B cell (primary cell): ENCODE data around the gene ADGRL2. TPM values are rescaled to one million over a fixed set of nuclear protein-coding genes. Genes with fewer than 3 reads are reported as not detected.

ENCODE experiments used
- ATAC-seq: fragments of 200-7000 bp; cut with Tn5 transposase; one replicate; pipeline ENCODE4 v1.10.0; 2021; ENCODE audit warnings: low read depth, mild to moderate bottlenecking, moderate number of reproducible peaks, moderate library complexity
- CTCF ChIA-PET: fragments of 350-600 bp; sonication (Branson Sonifier 250); formaldehyde crosslinking; loops from one replicate; lab custom pipeline; 2021; ENCODE audit warnings: antibody characterized with exemption, inconsistent platforms; lab: Charles Lee
- POLR2A ChIA-PET: fragments of 350-600 bp; sonication (Branson Sonifier 250); formaldehyde crosslinking; loops from one replicate; lab custom pipeline; 2021; ENCODE audit warnings: antibody characterized with exemption; lab: Charles Lee
- DNase-seq: peaks from one replicate; pipeline ENCODE4 v3.0.0; 2013
- H2AFZ ChIP-seq: 2 replicates; pipeline ENCODE4 v1.6.1; 2012; ENCODE audit warnings: mild to moderate bottlenecking, low read depth, low read length; ENCODE audit not compliant: insufficient read depth, poor library complexity, severe bottlenecking
- H3K27ac ChIP-seq, 2 donors: 1 replicate in 1 of 2; 2 replicates in 1 of 2; pipeline ENCODE4 v1.5.1; 2012 to 2013; ENCODE audit warnings: low read length in 2 of 2, mild to moderate bottlenecking in 2 of 2, moderate library complexity in 1 of 2
- H3K27me3 ChIP-seq, 4 experiments: fragments of 200-600 bp in 1 of 4; sonication (generic) in 1 of 4; replicated peaks in 1 of 4; 1 replicate in 2 of 4; 2 replicates in 2 of 4; pipeline versions ENCODE4 v1.6.1 to v1.7.0; 2013 to 2016; ENCODE audit warnings: low read length in 3 of 4, mild to moderate bottlenecking in 2 of 4, mixed read lengths in 1 of 4, moderate library complexity in 1 of 4; ENCODE audit not compliant: insufficient read depth in 4 of 4, control insufficient read depth in 3 of 4; ENCODE audit errors: control extremely low read depth in 1 of 4
- H3K36me3 ChIP-seq, 2 experiments: replicated peaks in 1 of 2; 1 replicate in 1 of 2; 2 replicates in 1 of 2; pipeline versions ENCODE4 v1.6.1 to v1.7.1; 2013; ENCODE audit warnings: low read length in 1 of 2; ENCODE audit not compliant: insufficient read depth in 2 of 2, control insufficient read depth in 1 of 2; ENCODE audit errors: control extremely low read depth in 1 of 2, extremely low read depth in 1 of 2
- H3K4me1 ChIP-seq, 2 donors: fragments of 200-600 bp in 1 of 2; sonication (generic) in 1 of 2; 1 replicate in 1 of 2; 2 replicates in 1 of 2; pipeline versions ENCODE4 v1.5.1 to v1.6.1; 2013 to 2017; ENCODE audit warnings: low read length in 2 of 2; ENCODE audit not compliant: control insufficient read depth in 2 of 2, insufficient read depth in 2 of 2
- H3K4me2 ChIP-seq: replicated peaks from 2 replicates; pipeline ENCODE3; 2012; ENCODE audit warnings: mild to moderate bottlenecking, low read depth, low read length; ENCODE audit not compliant: poor library complexity, severe bottlenecking
- H3K4me3 ChIP-seq, 5 experiments: fragments of 200-600 bp in 1 of 5; sonication (generic) in 1 of 5; 1 replicate in 3 of 5; 2 replicates in 2 of 5; pipeline versions ENCODE4 v1.5.1 to v1.7.0; 2011 to 2016; ENCODE audit warnings: low read length in 4 of 5, mild to moderate bottlenecking in 4 of 5, low read depth in 2 of 5, control low read depth in 1 of 5, moderate library complexity in 1 of 5; ENCODE audit not compliant: insufficient read depth in 1 of 5; ENCODE audit errors: control extremely low read depth in 1 of 5, extremely low read depth in 1 of 5
- H3K79me2 ChIP-seq: fragments of 200-600 bp; sonication (generic); one replicate; pipeline ENCODE4 v1.6.0; 2016; ENCODE audit warnings: low read length; ENCODE audit not compliant: control insufficient read depth, insufficient read depth
- H3K9ac ChIP-seq: fragments of 200-600 bp; sonication (generic); 2 replicates; pipeline ENCODE4 v1.6.1; 2017; ENCODE audit warnings: mild to moderate bottlenecking, low read length, moderate library complexity
- H3K9me3 ChIP-seq, 3 donors: one replicate each; pipeline versions ENCODE4 v1.6.1 to v1.7.1; 2013; ENCODE audit warnings: low read length in 2 of 3; ENCODE audit not compliant: control insufficient read depth in 2 of 3, insufficient read depth in 1 of 3; ENCODE audit errors: control extremely low read depth in 1 of 3
- H4K20me1 ChIP-seq: 2 replicates; pipeline ENCODE4 v1.6.0; 2012; ENCODE audit warnings: mild to moderate bottlenecking, low read length; ENCODE audit not compliant: insufficient read depth, control insufficient read depth, poor library complexity, severe bottlenecking
- H3K27ac Mint-ChIP-seq: one replicate; pipeline ENCODE4 v1.8.0; 2021; ENCODE audit warnings: mixed read lengths
- H3K27me3 Mint-ChIP-seq: one replicate; pipeline ENCODE4 v1.8.0; 2021; ENCODE audit warnings: mixed read lengths
- H3K4me1 Mint-ChIP-seq: one replicate; pipeline ENCODE4 v1.8.0; 2021; ENCODE audit warnings: mixed read lengths
- H3K4me3 Mint-ChIP-seq: one replicate; pipeline ENCODE4 v1.8.0; 2021; ENCODE audit warnings: mixed read lengths
- H3K9me3 Mint-ChIP-seq: one replicate; pipeline ENCODE4 v1.8.0; 2022; ENCODE audit warnings: mixed read lengths; ENCODE audit not compliant: insufficient read depth
- CTCF ChIP-seq: fragments of 200-600 bp; IDR thresholded peaks from one replicate; pipeline ENCODE4 v1.8.0; 2022; ENCODE audit warnings: antibody characterized with exemption, mild to moderate bottlenecking
- EZH2 ChIP-seq: IDR thresholded peaks from 2 replicates; pipeline ENCODE4 v1.6.1; 2012; ENCODE audit warnings: borderline replicate concordance, low read depth, mild to moderate bottlenecking, moderate library complexity, low read length; ENCODE audit not compliant: insufficient read depth, poor library complexity, severe bottlenecking
- WGBS: methylation state at CpG from one replicate; pipeline ENCODE4 v1.1.5; 2013; ENCODE audit warnings: missing lambda C conversion rate; ENCODE audit not compliant: insufficient coverage; 5-methylcytosine and 5-hydroxymethylcytosine counted together
- intact Hi-C: fragments of 100-400 bp; cut with micrococcal nuclease; formaldehyde crosslinking; loops from one replicate; pipeline ENCODE4 v1.10.0; 2022
- polyA plus RNA-seq: library from polyadenylated mRNA; depleted of rRNA; stranded (reverse); fragments of >200 nt; gene quantifications from 2 replicates; pipeline ENCODE4 v1.2.3, GENCODE V29; 2012
- total RNA-seq, 2 donors: library from RNA; stranded (reverse); fragments of 120-200 nt in 1 of 2; gene quantifications; 1 replicate in 1 of 2; 2 replicates in 1 of 2; pipeline versions ENCODE4 v1.2.3 to v1.2.4, GENCODE V29; 2013 to 2022

Gene ADGRL2
- total and polyA plus RNA-seq, 2 donors (not counting 1 experiment from before 2014, with no cell fraction given) = not detected

DNA sequence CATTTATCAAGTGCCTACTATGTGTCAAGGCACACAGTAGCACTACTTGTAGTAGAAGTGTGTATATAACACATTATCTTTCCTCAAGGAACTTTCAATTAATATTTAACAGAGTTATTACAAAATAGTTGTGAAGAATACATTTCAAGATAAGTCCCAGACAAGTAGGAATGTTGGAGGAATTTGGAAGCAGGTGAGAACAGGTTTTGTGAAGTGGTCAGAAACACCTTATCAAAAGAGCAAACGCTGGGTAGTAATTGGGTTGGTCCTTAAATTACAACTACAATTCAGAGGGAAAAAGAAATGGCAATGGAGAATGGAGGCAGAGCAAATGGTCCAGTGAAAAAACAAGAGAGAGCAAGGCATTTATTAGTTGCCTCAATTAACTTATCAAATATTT lies 218.8 kb downstream of the ADGRL2 start:
- H3K9me3 ChIP-seq = peaks cover 0 to 1% (median 0%) of the 10 kb centered on the region in 3 donors
- H3K4me2 ChIP-seq = no peak overlapping the region
- no peak overlapping the region for H3K9ac ChIP-seq
- Mint-ChIP-seq H3K9me3 (peaks cover 4% of the 10 kb centered on the region), H3K27me3 (no peaks in the 10 kb centered on the region), H3K4me1 (no peaks in the 10 kb centered on the region), H3K27ac (no peak overlapping the region), H3K4me3 (no peak overlapping the region)
- no peaks in the 10 kb centered on the region for H3K27me3 ChIP-seq
- intact Hi-C loops = no loop called here
- no peaks in the 10 kb centered on the region for H3K79me2 ChIP-seq
- no CpG with 5 or more reads among the region's 1 CpG for WGBS
- no peak overlapping the region for H3K27ac ChIP-seq
- no peak for DNase-seq
- CTCF ChIA-PET = no interaction called here
- no peaks in the 10 kb centered on the region for H3K4me1 ChIP-seq
- H3K4me3 ChIP-seq = no peak overlapping the region
- POLR2A ChIA-PET = no interaction called here
- no peaks in the 10 kb centered on the region for H3K36me3 ChIP-seq
- no peak for ATAC-seq
- no peak for TF ChIP-seq EZH2
- TF ChIP-seq CTCF = no peak
- no peak overlapping the region for H2AFZ ChIP-seq
- no peaks in the 10 kb centered on the region for H4K20me1 ChIP-seq

DNA sequence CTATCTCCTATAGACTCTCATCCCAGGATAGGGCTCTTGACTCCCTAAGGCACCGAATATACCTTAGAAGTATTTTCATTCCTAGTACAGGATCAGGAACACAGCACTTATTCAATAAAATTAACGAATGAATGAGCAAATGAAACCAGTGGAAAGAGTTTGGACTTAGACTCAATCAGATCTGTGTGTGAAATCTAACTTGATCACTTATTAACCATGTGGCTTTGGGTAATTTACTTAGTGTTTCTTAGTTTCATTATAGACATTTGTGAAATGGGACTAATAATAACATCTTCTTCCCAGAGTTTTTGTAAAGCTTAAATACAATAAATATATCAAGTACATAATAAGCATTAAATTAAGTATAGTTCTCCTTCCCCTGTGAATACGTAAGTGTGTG lies 230.1 kb downstream of the ADGRL2 start:
- Histone ChIP-seq H3K9ac (no peak overlapping the region), H3K27me3 (no peaks in the 10 kb centered on the region), H2AFZ (no peak overlapping the region), H3K4me2 (no peak overlapping the region), H3K36me3 (no peaks in the 10 kb centered on the region), H3K9me3 (no peaks in the 10 kb centered on the region), H4K20me1 (no peaks in the 10 kb centered on the region), H3K79me2 (no peaks in the 10 kb centered on the region), H3K4me1 (no peaks in the 10 kb centered on the region), H3K27ac (no peak overlapping the region), H3K4me3 (no peak overlapping the region)
- Mint-ChIP-seq H3K27ac (no peak overlapping the region), H3K9me3 (no peaks in the 10 kb centered on the region), H3K4me1 (no peaks in the 10 kb centered on the region), H3K4me3 (no peak overlapping the region), H3K27me3 (no peaks in the 10 kb centered on the region)
- WGBS = no CpG with 5 or more reads among the region's 3 CpGs
- no peak for TF ChIP-seq CTCF
- no peak for TF ChIP-seq EZH2
- ChIA-PET CTCF (no interaction called here), POLR2A (no interaction called here)
- ATAC-seq (no peak), DNase-seq (no peak)
- intact Hi-C loops = no loop called here
